SH-SY5Y (cell line): Measurements from ENCODE around the gene CXCL5.

Source experiments
- GATA2 ChIP-seq: IDR thresholded peaks from 2 replicates; pipeline ENCODE4 v1.6.1; 2011; ENCODE audit warnings: mild to moderate bottlenecking, low read depth, low read length
- GATA3 ChIP-seq: IDR thresholded peaks from 2 replicates; pipeline ENCODE4 v1.6.1; 2011; ENCODE audit warnings: low read depth, mild to moderate bottlenecking, low read length, moderate library complexity

Gene CXCL5

GRCh38 chr4:74031576-74031975 lies 33.1 kb upstream of the CXCL5 start:
- no peak for TF ChIP-seq GATA2

DNA sequence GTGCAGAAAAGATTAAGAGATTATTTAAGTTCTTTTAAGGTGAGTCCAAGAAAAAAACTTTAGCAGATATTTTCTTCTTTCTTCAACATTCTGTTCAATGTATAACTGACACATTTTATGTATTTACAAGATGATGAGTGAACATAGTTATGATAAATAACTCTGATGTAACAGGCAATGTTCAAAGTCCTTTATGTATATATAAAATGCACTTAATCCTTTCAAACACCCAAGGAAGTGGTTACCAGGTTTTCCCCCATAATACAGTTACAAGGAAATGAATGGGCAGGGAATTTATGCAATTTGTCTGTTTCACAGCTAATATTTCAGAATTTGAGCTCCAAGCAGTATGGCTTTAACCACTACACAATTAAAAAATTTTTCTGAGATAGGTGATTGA lies 31.8 kb upstream of the CXCL5 start:
- no peak for TF ChIP-seq GATA3
- TF ChIP-seq GATA2 = no peak

DNA sequence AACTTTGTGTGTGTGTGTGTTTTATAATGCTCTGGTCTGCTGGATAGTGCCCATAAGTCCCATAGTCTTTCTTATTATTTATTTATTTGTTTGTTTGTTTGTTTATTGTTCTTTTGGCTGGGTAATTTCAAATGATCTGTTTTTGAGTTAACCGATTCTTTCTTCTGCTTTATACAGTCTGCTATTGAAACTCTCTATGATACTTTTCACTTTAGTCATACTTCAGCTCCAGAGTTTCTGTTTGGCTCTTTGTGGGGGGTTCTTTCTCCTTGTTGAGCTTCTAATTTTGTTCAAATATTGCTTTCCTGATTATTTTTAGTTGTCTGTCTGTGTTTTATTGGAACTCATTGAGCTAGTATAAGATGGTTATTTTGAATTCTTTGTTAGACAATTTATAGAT lies 30.0 kb upstream of the CXCL5 start:
- TF ChIP-seq GATA3 = no peak

GRCh38 chr4:74023709-74024108 lies 25.2 kb upstream of the CXCL5 start:
- TF ChIP-seq GATA3 = no peak
- no peak for TF ChIP-seq GATA2

GRCh38 chr4:74021601-74022000 lies 23.1 kb upstream of the CXCL5 start:
- TF ChIP-seq GATA2 = no peak

DNA sequence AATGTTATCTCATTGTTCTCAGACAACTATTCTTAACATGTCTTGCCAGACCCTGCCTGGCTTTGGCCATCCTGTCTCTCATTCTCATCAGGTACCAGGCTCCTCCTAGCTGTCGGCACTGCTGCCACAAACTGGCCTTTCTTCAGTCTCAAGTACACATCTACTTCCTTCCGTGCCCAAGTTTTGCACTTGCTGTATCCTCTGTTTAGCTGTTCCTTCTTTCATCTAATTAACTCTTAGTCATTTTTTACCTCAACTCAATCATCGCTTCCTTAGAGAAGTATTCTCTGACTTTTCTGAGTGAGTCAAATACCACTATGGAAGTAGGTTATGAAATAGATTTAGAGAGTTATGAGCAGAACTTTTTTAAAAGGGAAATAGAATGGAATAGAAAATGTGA lies 20.3 kb upstream of the CXCL5 start:
- TF ChIP-seq GATA3 (no peak), GATA2 (no peak)

DNA sequence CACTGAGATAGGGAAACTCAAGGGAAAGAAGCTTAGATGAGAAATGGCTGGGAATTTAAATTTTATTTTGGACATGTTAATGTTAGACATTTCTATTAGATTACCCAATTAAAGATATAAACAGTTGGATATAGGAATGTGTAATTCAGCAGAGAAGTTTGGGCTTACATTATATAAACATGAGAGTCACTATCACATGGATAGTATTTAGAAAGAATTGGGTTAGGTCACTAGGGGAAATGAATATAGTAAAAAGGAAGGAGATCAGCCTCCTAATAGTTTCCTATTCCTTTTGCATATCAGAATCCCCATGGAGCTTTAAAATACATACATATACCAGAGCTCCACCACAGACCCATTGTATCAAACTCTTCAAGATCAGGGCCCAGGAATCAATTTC lies 19.6 kb upstream of the CXCL5 start:
- TF ChIP-seq GATA2 (no peak), GATA3 (no peak)

GRCh38 chr4:74016068-74016467 lies 17.6 kb upstream of the CXCL5 start:
- TF ChIP-seq GATA2 = no peak
- no peak for TF ChIP-seq GATA3

DNA sequence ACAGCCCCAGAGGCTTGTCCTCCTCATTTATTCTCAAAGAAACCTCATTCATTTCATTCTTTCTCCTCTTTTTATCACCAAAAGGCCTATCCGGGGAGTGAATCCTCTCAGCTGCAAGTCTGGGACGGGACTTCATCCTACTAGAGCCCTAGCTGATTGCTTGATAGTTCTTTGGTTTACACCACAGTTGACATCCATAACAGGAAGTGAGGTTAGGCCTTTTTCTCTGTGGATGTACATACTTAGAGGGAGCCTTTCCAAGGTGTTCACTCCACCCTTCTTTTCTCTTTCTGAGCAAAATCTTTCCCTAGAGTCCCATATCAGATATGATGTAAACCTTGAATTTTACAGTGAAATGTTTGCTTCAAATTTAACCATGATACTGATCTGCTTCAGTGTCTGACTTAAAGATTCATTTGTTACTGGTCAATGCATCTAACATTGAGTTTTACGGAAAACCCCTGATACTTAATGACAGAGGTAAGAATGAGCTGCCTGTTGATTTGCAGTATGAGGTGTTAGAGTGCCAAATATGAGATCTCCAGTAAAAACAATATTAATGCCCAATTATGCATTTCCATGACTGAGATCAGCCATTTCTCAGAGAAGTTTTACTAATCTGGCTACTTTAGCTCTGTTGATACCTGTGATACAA lies 16.8 kb upstream of the CXCL5 start:
- TF ChIP-seq GATA3 (no peak), GATA2 (no peak)

DNA sequence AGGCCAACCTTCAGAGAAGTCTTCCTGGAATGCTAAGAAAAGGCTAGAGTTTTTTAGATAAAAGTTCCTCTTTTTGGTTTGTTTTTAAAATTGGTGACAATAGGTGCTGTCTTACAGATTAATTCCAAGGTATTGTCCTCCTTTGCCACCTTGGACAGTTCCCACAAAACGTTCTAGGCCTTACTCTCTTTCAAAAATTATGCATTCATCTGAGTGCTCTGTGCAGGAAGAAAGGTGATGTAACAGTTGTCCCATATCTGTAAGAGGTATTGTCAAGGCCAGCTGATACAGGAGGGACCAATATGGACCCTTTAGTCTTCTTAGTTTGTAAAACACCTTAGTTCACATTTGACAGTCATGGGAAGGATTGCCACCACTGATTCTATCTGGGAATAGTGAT lies 15.9 kb upstream of the CXCL5 start:
- TF ChIP-seq GATA2 (no peak), GATA3 (no peak)

- TF ChIP-seq GATA2 (no peak), GATA3 (no peak)
Observed at GRCh38 chr4:74013264-74013663, 14.8 kb upstream of the CXCL5 start.

GRCh38 chr4:74012130-74012529 lies 13.7 kb upstream of the CXCL5 start:
- TF ChIP-seq GATA2 = no peak
- TF ChIP-seq GATA3 = no peak

GRCh38 chr4:74009307-74009706 lies 10.8 kb upstream of the CXCL5 start:
- TF ChIP-seq GATA3 (no peak), GATA2 (no peak)

DNA sequence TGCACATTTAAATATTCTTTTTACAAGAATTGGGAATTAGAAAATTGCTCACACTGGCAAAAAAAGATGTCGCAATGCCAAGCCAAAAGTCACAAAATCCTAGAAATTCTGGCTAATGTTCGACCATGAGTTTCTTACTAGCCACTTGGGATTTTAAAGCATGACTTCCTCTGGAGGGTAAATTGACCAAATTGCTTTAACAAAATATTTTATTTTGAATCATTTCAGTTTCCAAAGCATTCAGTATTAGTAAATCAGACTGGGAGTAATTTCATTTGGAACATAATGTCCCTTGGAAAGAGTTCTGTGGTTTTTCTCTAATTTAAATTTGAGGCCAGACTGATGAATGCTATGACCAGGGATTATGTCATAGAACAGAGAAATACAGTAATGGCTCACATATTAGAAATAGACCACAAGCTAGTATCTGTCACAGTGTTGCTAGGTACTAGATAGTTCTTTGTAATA lies 7.6 kb upstream of the CXCL5 start:
- TF ChIP-seq GATA2 = no peak
- TF ChIP-seq GATA3 = no peak

GRCh38 chr4:74005528-74005927 lies 7.1 kb upstream of the CXCL5 start:
- TF ChIP-seq GATA2 (no peak), GATA3 (no peak)

GRCh38 chr4:74004668-74005067 lies 6.2 kb upstream of the CXCL5 start:
- no peak for TF ChIP-seq GATA2
- no peak for TF ChIP-seq GATA3

DNA sequence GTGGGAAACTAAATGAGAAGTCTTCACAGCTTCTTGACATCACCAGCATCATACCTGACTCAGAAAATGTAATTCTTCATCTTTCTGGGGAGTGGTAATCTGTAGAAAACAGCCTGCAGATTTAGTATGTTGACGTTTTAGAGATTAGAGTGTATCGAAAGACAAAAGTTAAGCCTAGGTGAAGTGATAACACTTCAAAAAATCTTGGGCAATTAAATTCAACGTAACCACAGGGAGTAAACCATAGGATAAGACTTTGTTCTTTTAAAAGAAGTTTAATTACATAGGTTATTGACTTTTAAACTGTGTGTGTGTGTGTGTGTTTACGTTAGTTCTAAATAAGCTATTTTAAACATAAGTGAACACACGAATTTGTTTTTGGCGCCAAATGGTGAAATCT lies 1.8 kb upstream of the CXCL5 start:
- TF ChIP-seq GATA2 (no peak), GATA3 (no peak)
